Stimulated activated CD8-positive, alpha-beta memory T cell treated with anti-CD3 and anti-CD28 coated beads, Interleukin-7, amount 100 ng/mL, for 24 hours (primary cell): Measurements from ENCODE around the gene DHX36.
A peak's percentile ranks its signal among the peaks of the same experiment; 100 is the strongest.

Experiments used
- DNase-seq: peaks from one replicate; pipeline ENCODE4 v3.0.0-alpha.2; 2020; ENCODE audit warnings: low read depth

Gene DHX36

GRCh38 chr3:154323891-154324738 is at the start of gene DHX36:
Gene DHX36, minus strand, starts transcription at chr3:154324487. Its CDS starts 71 bp downstream, at chr3:154324416.
- DNase-seq = peak; percentile 76

- DNase-seq = no peak
Observed at GRCh38 chr3:154367221-154367620, 42.9 kb upstream of the DHX36 start.

GRCh38 chr3:154364849-154365248 is 40.6 kb upstream of the DHX36 start:
- no peak for DNase-seq

- DNase-seq = no peak
Observed at GRCh38 chr3:154361099-154361498, 36.8 kb upstream of the DHX36 start.

- no peak for DNase-seq
Observed at GRCh38 chr3:154356009-154356408, 31.7 kb upstream of the DHX36 start.

DNA sequence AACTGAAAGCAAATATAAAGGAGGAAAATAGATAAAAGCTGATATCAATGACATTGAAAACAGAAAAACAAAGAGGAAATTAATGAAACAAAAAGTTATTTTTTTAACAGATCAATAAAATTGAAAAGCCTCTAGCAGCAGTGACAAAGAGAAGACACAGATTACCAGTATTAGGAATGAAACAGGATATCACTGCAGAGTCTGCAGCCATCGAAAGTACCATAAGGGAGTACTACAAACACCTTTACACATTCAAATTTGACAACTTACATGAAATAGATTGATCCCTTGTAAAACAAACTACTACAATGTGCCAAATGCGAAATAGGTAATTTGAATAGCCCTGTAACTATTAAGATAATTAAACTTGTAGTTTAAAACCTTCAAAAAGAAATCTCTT is 24.9 kb upstream of the DHX36 start:
- no peak for DNase-seq

DNA sequence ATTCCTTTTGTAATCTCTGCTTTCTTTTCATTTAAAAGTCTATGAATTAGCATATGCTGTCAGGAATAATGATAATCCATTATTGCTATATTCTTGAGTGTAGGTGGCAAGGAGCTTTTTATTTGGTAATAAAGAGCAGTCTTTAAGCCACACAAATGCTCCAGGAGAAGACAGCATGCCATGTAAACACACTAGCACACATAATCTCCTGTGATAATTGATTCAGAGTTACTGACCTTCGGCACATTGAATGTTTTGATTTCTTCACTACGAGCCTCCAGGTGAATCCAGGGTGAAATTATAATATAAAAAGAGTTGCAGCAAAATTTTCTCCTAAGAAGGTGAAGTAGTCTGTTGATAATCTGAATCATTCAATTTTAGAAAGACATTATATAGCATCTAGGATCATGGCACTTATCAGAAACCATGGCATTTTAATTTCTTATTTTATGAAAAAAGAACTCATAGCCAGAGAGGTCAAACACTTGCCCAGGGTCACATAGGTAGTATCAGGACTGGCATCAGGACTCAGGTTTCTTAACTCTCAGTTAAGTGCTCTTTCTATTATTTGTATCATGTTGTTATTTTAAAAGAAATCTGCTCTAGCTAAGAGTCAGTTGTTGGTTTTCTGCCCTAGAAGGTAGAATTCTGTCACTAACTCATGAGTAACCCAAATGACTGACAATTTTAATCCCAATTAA is 21.3 kb upstream of the DHX36 start:
- no peak for DNase-seq

GRCh38 chr3:154338570-154338969 is 14.3 kb upstream of the DHX36 start:
- DNase-seq = no peak

DNA sequence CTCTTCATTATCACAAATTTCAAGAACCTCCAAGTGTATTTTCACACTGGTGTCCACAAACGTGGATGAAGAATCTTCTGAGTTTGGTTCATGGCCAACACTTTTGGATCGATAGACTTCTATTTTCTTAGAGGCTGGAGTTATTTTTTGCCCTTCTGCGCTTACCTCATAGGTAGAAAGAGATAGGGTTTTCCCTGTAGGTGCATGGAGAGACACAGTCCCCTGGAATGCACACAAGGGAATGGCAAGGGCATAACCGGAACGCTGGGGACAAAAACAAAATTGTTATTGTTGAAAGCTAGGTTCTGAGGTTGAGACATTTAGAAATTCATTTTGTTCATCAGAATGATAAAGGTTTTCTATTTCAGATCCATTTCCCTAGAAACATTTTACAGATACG is 13.7 kb upstream of the DHX36 start:
- DNase-seq = no peak

DNA sequence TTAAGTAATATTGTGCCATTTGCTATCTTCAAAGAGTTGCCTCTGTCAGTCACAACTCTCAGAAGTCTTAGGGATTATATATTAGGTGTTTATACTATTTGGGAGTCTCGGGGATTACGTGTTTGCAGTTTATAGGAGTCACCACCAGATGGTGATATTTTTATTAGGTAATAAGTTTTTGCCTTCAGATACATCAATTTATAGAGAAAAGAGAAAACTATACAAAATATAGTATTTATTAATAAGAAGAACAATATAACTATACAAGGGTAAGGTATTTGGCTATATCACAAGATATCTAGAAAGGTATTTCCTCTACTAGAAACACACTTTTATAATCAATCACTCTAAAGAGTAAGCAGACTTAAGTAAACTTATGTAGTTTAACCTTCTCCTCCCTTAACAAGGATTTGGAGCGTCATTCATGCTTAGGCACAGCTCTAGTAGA is 10.7 kb upstream of the DHX36 start:
- no peak for DNase-seq

DNA sequence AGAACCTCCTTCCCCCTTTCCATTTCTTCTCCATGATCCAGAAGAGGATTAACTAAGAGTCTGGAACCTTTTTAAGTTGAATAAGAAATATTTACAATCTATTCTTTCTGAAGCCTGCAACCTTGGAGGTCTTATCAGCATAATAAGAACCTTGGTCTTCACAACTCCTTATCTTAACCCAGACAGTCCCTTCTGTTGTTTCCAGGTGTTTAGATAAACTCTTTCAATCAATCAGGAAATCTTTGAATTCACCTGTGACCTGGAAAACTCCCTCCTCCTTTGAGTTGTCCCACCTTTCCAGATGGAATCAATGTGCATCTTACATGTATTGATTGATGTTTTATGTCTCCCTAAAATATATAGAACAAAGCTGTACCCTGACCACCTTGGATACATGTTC is 3.6 kb upstream of the DHX36 start:
- DNase-seq = no peak

DNA sequence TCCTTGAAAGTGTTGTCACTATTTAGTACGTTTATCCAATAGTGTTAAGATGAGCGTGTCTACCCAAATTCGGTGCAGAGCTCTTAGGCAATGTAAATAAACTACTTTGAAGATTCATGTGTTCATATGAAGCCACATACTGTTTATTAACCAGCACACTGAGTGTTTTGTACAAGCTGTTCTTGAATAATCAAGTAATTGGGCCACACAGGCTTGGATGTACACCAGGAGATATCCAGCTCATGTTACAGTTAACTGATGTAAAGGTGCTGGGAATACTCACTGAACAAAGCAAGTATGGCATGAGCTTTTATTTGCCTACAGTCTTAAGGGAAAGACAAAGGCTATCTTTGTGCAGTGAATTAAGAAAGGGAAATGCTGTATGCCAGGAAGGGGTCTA is 632 bp upstream of the DHX36 start:
- DNase-seq = no peak

- no peak for DNase-seq
Observed at GRCh38 chr3:154316974-154317767, 7.1 kb downstream of the DHX36 start.

DNA sequence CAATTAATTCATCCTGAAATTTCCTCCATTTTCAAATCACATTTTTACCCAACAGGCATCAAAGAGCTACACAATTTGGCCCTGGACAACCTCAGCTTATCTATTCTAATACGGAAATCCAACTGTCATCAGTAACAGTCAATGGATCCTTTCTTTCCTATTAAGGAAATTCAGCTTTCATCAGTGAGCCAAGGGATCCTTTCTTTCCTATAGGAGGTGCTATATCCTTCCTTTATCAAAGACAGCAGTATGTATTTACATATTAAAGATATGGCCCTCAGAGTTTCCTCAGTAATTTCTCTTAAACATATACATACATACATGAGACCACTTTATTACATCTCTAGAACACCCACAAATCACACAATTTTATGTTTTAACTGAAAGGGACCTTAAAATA is 10.1 kb downstream of the DHX36 start:
- DNase-seq = no peak

DNA sequence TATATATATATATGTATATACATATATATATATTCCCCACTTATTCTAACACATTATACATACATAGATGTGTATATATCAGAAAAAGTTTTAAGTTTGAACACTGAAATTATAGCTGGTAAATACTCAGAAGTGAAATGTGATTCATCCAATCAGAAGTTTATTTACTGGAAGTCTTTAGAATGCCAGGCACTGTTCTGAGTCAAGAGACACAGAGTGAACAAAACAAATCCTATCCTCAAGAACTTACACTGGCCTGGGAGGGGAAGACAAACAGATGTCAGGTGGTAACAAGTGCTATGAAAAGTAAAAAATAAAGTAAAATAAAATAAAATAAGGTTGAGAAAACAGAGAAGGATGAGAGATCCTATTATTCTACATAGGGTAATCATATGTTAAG is 13.4 kb downstream of the DHX36 start:
- DNase-seq = no peak

- DNase-seq = no peak
Observed at GRCh38 chr3:154307363-154307762, 16.9 kb downstream of the DHX36 start.

GRCh38 chr3:154304936-154305335 is 19.4 kb downstream of the DHX36 start:
- no peak for DNase-seq

- no peak for DNase-seq
Observed at GRCh38 chr3:154304116-154304786, 20.0 kb downstream of the DHX36 start.

DNA sequence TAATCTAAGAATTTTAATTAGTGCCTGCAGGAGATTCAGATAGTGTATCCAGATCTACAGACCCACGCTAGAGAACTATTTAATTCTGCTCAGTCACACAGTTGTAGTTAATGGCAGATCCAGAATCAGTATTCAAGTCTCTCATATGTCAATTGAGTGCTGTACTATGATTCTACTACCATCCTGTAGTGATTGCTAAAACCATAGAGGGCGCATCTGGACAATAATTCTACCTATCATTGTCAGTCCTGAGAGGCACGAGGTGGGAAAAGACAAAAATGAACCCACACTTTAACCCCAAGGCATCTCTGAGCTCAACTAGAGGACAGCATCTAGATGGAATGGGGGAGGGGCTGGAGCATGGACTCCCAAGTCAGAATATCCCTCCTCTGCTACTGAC is 22.7 kb downstream of the DHX36 start:
- DNase-seq = no peak

DNA sequence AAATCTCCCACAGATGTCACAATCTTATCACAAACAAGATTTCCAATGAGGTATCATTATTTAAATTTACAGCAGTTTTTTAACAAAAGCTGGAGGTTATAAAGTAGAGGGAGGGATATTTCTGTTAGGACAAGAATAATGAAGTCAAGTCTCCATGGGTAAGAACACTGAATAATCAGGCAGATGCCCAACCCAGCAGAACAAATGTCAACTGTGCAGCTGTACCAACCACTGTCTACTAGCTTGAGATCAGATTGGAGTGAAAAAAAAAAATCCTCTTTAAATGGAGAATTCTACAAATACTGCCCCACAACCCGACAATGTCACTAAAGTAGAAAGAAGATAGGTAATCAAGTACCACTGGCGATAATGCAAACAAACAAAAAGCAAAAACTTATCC is 30.3 kb downstream of the DHX36 start:
- no peak for DNase-seq

DNA sequence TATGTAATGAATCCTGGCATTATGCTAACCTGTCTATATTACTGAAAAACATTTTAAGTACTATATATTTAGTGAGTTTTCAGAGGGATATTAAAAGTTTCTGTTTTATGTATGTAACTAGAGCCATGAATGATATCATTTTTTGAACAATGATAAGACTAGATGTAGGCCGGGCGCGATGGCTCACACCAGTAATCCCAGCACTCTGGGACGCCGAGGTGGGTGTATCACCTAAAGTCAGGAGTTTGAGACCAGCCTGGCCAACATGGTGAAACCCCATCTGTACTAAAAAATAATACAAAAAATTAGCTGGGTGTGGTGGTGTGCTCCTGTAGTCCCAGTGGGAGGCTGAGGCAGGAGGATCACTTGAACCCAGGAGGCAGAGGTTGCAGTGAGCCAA is 34.1 kb downstream of the DHX36 start:
- no peak for DNase-seq

DNA sequence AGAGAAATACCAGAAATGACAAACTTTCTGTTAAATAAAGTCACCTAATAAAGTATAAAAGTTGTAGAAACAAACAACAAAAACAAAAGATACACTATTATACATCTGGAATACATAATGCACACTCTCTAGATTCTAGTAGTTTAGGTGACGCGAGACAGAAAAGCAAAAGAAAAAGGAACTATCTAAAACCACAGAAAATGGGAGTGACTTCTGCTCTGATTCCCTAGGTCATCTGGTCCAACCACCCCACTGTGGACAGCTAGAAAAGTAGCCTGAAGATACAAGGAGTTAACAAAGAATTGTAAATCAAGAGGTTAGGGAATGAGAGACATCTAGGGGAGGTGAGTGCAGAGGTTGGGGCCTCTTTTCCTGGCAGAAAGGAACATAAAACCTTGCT is 39.1 kb downstream of the DHX36 start:
- DNase-seq = no peak
